H1 (cell line): ENCODE results near the gene CYP2C9. TPM values are rescaled to one million over a fixed set of nuclear protein-coding genes. Genes with fewer than 3 reads are reported as not detected.

Experiments
- CTCF ChIA-PET: fragments of 300-600 bp; sonication (Branson Sonifier 250); formaldehyde crosslinking; loops from one replicate; lab custom pipeline; 2021; ENCODE audit not compliant: partially characterized antibody; lab: Charles Lee
- POLR2A ChIA-PET: fragments of 300-600 bp; sonication (Branson Sonifier 250); formaldehyde crosslinking; loops from one replicate; lab custom pipeline; 2021; ENCODE audit warnings: inconsistent platforms; ENCODE audit not compliant: partially characterized antibody; lab: Charles Lee
- DNase-seq, 2 experiments: peaks; one replicate each; pipeline versions ENCODE4 v3.0.0 to v3.0.0-alpha.2; 2010 to 2022; ENCODE audit warnings: low spot score in 2 of 2, low read depth in 1 of 2, mixed read lengths in 1 of 2
- FAIRE-seq: peaks from 2 replicates; lab custom pipeline; 2011; peaks lifted over from hg19 to GRCh38; lab: Jason Lieb, UNC
- H2AFZ ChIP-seq: 2 replicates; pipeline ENCODE4 v1.8.1; 2012; ENCODE audit warnings: low read length, inconsistent platforms
- H2AK5ac ChIP-seq: 2 replicates; pipeline ENCODE4 v1.6.1; 2013; ENCODE audit warnings: low read depth, low read length
- H2BK120ac ChIP-seq: replicated peaks from 2 replicates; pipeline ENCODE3; 2013; ENCODE audit warnings: low read depth, low read length, inconsistent platforms
- H2BK12ac ChIP-seq: 2 replicates; pipeline ENCODE4 v1.6.1; 2013; ENCODE audit warnings: low read depth, low read length
- H2BK15ac ChIP-seq: 2 replicates; pipeline ENCODE4 v1.6.1; 2013; ENCODE audit warnings: low read length
- H2BK20ac ChIP-seq: 2 replicates; pipeline ENCODE4 v1.6.1; 2013; ENCODE audit warnings: low read length
- H2BK5ac ChIP-seq: 2 replicates; pipeline ENCODE4 v1.6.1; 2013; ENCODE audit warnings: low read depth, low read length
- H3K14ac ChIP-seq: 2 replicates; pipeline ENCODE4 v1.6.1; 2013; ENCODE audit warnings: inconsistent platforms; ENCODE audit not compliant: insufficient read length
- H3K18ac ChIP-seq: 2 replicates; pipeline ENCODE4 v1.6.1; 2013; ENCODE audit warnings: low read length; ENCODE audit errors: extremely low read depth
- H3K23ac ChIP-seq: 2 replicates; pipeline ENCODE4 v1.6.1; 2013; ENCODE audit warnings: inconsistent platforms; ENCODE audit not compliant: insufficient read length
- H3K23me2 ChIP-seq: 2 replicates; pipeline ENCODE4 v1.6.1; 2013; ENCODE audit warnings: low read depth, low read length
- H3K27ac ChIP-seq: 2 replicates; pipeline ENCODE4 v1.6.1; 2011; ENCODE audit warnings: low read depth, low read length, inconsistent platforms
- H3K27me3 ChIP-seq, 4 experiments: replicated peaks in 1 of 4; 1 replicate in 1 of 4; 2 replicates in 3 of 4; pipeline versions ENCODE4 v1.6.1 to v1.8.1; 2011 to 2013; ENCODE audit warnings: low read length in 3 of 4, mild to moderate bottlenecking in 3 of 4, inconsistent platforms in 2 of 4, mixed read lengths in 2 of 4, moderate library complexity in 1 of 4; ENCODE audit not compliant: control insufficient read depth in 3 of 4, insufficient read depth in 3 of 4; ENCODE audit errors: extremely low read depth in 1 of 4
- H3K36me3 ChIP-seq, 4 experiments: 2 replicates each; pipeline versions ENCODE4 v1.6.1 to v1.8.1; 2011 to 2013; ENCODE audit warnings: mild to moderate bottlenecking in 4 of 4, low read length in 3 of 4, moderate library complexity in 2 of 4, control low read depth in 1 of 4, inconsistent platforms in 1 of 4; ENCODE audit not compliant: insufficient read depth in 4 of 4, control insufficient read depth in 2 of 4
- H3K4ac ChIP-seq: replicated peaks from 2 replicates; pipeline ENCODE3; 2013; ENCODE audit warnings: low read length, low read depth, mixed read lengths, inconsistent platforms; ENCODE audit not compliant: insufficient read length
- H3K4me1 ChIP-seq, 4 experiments: replicated peaks in 1 of 4; 1 replicate in 1 of 4; 2 replicates in 3 of 4; pipeline versions ENCODE4 v1.6.1 to v1.8.1; 2011 to 2013; ENCODE audit warnings: low read length in 3 of 4, inconsistent platforms in 2 of 4, mixed read lengths in 1 of 4; ENCODE audit not compliant: insufficient read depth in 4 of 4, control insufficient read depth in 3 of 4
- H3K4me2 ChIP-seq, 2 experiments: 2 replicates each; pipeline versions ENCODE4 v1.6.1 to v1.8.1; 2011 to 2013; ENCODE audit warnings: low read depth in 2 of 2, low read length in 2 of 2, control low read depth in 1 of 2, inconsistent platforms in 1 of 2, mild to moderate bottlenecking in 1 of 2; ENCODE audit not compliant: insufficient read depth in 1 of 2
- H3K4me3 ChIP-seq, 4 experiments: fragments of 200-600, 300-600 bp in 1 of 4; sonication (generic), shearing (Covaris generic), sonication (Bioruptor Twin) in 1 of 4; 2 replicates each; pipeline versions ENCODE4 v1.5.1 to v1.8.1; 2011 to 2016; ENCODE audit warnings: low read length in 4 of 4, low read depth in 3 of 4, control low read depth in 2 of 4, inconsistent platforms in 2 of 4, mild to moderate bottlenecking in 2 of 4, mixed read lengths in 1 of 4, moderate library complexity in 1 of 4; ENCODE audit not compliant: insufficient read depth in 2 of 4; ENCODE audit errors: extremely low read depth in 1 of 4
- H3K56ac ChIP-seq: replicated peaks from 2 replicates; pipeline ENCODE3; 2013; ENCODE audit warnings: low read depth, mild to moderate bottlenecking, mixed read lengths, low read length, inconsistent platforms; ENCODE audit not compliant: insufficient read length
- H3K79me1 ChIP-seq: 2 replicates; pipeline ENCODE4 v1.6.1; 2013; ENCODE audit warnings: low read depth, low read length, control low read depth
- H3K79me2 ChIP-seq, 2 experiments: 2 replicates each; pipeline versions ENCODE4 v1.6.1 to v1.8.1; 2012 to 2013; ENCODE audit warnings: low read length in 2 of 2, mild to moderate bottlenecking in 2 of 2, inconsistent platforms in 1 of 2; ENCODE audit not compliant: insufficient read depth in 2 of 2, control insufficient read depth in 1 of 2
- H3K9ac ChIP-seq, 4 experiments: replicated peaks in 1 of 4; 1 replicate in 1 of 4; 2 replicates in 3 of 4; pipeline versions ENCODE4 v1.6.1 to v1.8.1; 2011 to 2013; ENCODE audit warnings: low read depth in 3 of 4, low read length in 3 of 4, control low read depth in 2 of 4, mild to moderate bottlenecking in 2 of 4, moderate library complexity in 2 of 4, inconsistent platforms in 1 of 4; ENCODE audit errors: extremely low read depth in 1 of 4
- H3K9me3 ChIP-seq, 2 experiments: 2 replicates each; pipeline versions ENCODE4 v1.6.1 to v1.8.1; 2012 to 2013; ENCODE audit warnings: mild to moderate bottlenecking in 2 of 2, moderate library complexity in 2 of 2, control low read depth in 1 of 2, inconsistent platforms in 1 of 2, low read depth in 1 of 2, low read length in 1 of 2, mixed read lengths in 1 of 2; ENCODE audit not compliant: insufficient read depth in 2 of 2
- H4K20me1 ChIP-seq, 2 experiments: replicated peaks in 1 of 2; 2 replicates each; pipeline versions ENCODE3 to v1.8.1; 2011 to 2013; ENCODE audit warnings: inconsistent platforms in 2 of 2, low read length in 2 of 2, mild to moderate bottlenecking in 1 of 2; ENCODE audit not compliant: insufficient read depth in 2 of 2, control insufficient read depth in 1 of 2
- H4K5ac ChIP-seq: 2 replicates; pipeline ENCODE4 v1.6.1; 2013; ENCODE audit warnings: low read length, low read depth, mixed read lengths, inconsistent platforms; ENCODE audit not compliant: insufficient read length
- H4K8ac ChIP-seq: 2 replicates; pipeline ENCODE4 v1.8.0; 2013; ENCODE audit warnings: mild to moderate bottlenecking, moderate library complexity, low read length, inconsistent platforms; ENCODE audit not compliant: insufficient read depth; ENCODE audit errors: extremely low read depth
- H4K91ac ChIP-seq: replicated peaks from 2 replicates; pipeline ENCODE3; 2013; ENCODE audit warnings: low read length, mixed read lengths, inconsistent platforms; ENCODE audit not compliant: insufficient read length
- CEBPB ChIP-seq: IDR thresholded peaks from 2 replicates; pipeline ENCODE4 v1.6.1; 2012; ENCODE audit warnings: low read depth, low read length
- FOSL1 ChIP-seq: IDR thresholded peaks from 2 replicates; pipeline ENCODE4 v1.6.1; 2011; ENCODE audit warnings: mild to moderate bottlenecking, low read depth, low read length, moderate library complexity; ENCODE audit not compliant: insufficient read depth
- KDM4A ChIP-seq: IDR thresholded peaks from one replicate; pipeline ENCODE4 v1.7.1; 2012; ENCODE audit warnings: low read depth, mild to moderate bottlenecking, moderate library complexity, low read length, inconsistent platforms; ENCODE audit not compliant: severe bottlenecking
- MAFK ChIP-seq: IDR thresholded peaks from 2 replicates; pipeline ENCODE4 v1.6.1; 2012; ENCODE audit warnings: low read depth, mild to moderate bottlenecking, improper control_type of control experiment, low read length
- NANOG ChIP-seq: IDR thresholded peaks from 2 replicates; pipeline ENCODE4 v1.6.1; 2011; ENCODE audit warnings: low read length, low read depth, mild to moderate bottlenecking, inconsistent platforms; ENCODE audit not compliant: insufficient read depth, poor library complexity, severe bottlenecking
- POU5F1 ChIP-seq: IDR thresholded peaks from 2 replicates; pipeline ENCODE4 v1.6.1; 2011; ENCODE audit warnings: low read depth, mild to moderate bottlenecking, low read length, moderate library complexity
- SP2 ChIP-seq: IDR thresholded peaks from 2 replicates; pipeline ENCODE4 v1.6.1; 2012; ENCODE audit warnings: mild to moderate bottlenecking, low read length, inconsistent platforms
- ZNF274 ChIP-seq: IDR thresholded peaks from 2 replicates; pipeline ENCODE4 v1.7.0; 2012; ENCODE audit warnings: low read length, borderline replicate concordance; ENCODE audit errors: extremely low read depth
- polyA plus RNA-seq, 7 experiments: library from polyadenylated mRNA; depleted of rRNA in 3 of 7; stranded (reverse) in 5 of 7; unstranded in 2 of 7; fragments of >200 nt in 5 of 7; fragments of 200-250 nt in 2 of 7; gene quantifications; 1 replicate in 5 of 7; 2 replicates in 1 of 7; 4 replicates in 1 of 7; pipeline versions ENCODE4 v1.2.1 to v1.2.3, GENCODE V29; 2011 to 2013; ENCODE audit warnings: missing spikeins in 2 of 7, mixed read lengths in 2 of 7
- total RNA-seq: library from RNA; stranded (reverse); fragmentation: NEBNext Ultra II Directional; extraction: Animal tissue kit (Norgen Biotek cat#: 25700); gene quantifications from 2 replicates; pipeline ENCODE4 v1.2.1, GENCODE V29; 2021

CYP2C9 gene
- total and polyA plus RNA-seq, 2 of the 8 experiments (the other 6 are each of a cell fraction or from before 2014, with no cell fraction given): 0.03 TPM; not detected in 1

- Histone ChIP-seq H2BK12ac (no peak overlapping the region), H3K36me3 (no peaks in the 10 kb centered on the region), H3K23me2 (no peaks in the 10 kb centered on the region), H4K20me1 (no peaks in the 10 kb centered on the region), H2BK120ac (no peak overlapping the region), H2AFZ (no peak overlapping the region), H3K4ac (no peak overlapping the region), H3K9ac (no peak overlapping the region), H3K4me1 (peaks cover 0 to 5% (median under 1%) of the 10 kb centered on the region in 4 experiments; a peak in 1 of 7 replicates), H4K91ac (no peak overlapping the region), H2BK20ac (no peak overlapping the region), H4K5ac (no peak overlapping the region), H3K79me1 (no peaks in the 10 kb centered on the region), H2BK5ac (no peak overlapping the region), H3K4me3 (no peak overlapping the region), H3K14ac (no peak overlapping the region), H2AK5ac (no peak overlapping the region), H3K79me2 (no peaks in the 10 kb centered on the region), H3K27ac (no peak overlapping the region), H3K18ac (no peak overlapping the region), H4K8ac (no peak overlapping the region), H3K4me2 (no peak overlapping the region), H2BK15ac (no peak overlapping the region), H3K56ac (no peak overlapping the region), H3K27me3 (no peaks in the 10 kb centered on the region), H3K9me3 (no peaks in the 10 kb centered on the region), H3K23ac (no peak overlapping the region)
- ChIA-PET CTCF (no interaction called here), POLR2A (no interaction called here)
- FAIRE-seq: no peak
- DNase-seq: no peak
- TF ChIP-seq ZNF274 (no peak), SP2 (no peak), MAFK (peak; percentile 63; the same call in 1 of the 2 replicates), CEBPB (no peak), KDM4A (no peak), FOSL1 (no peak), POU5F1 (no peak), NANOG (no peak)
These were observed 50.7 kb downstream of the CYP2C9 start for GRCh38 chr10:94989192-94989591.
